IMR-90 (cell line): ENCODE data around the gene MAZ.

ENCODE experiments used
- BHLHE40 ChIP-seq: fragments of 150-350 bp; IDR thresholded peaks from 2 replicates; pipeline ENCODE4 v1.6.1; 2016; ENCODE audit warnings: mild to moderate bottlenecking, low read depth, low read length
- MAFK ChIP-seq: IDR thresholded peaks from 2 replicates; pipeline ENCODE4 v1.6.1; 2012; ENCODE audit warnings: low read depth, low read length, improper control_type of control experiment
- MAZ ChIP-seq: IDR thresholded peaks from 2 replicates; pipeline ENCODE4 v1.6.1; 2012; ENCODE audit warnings: low read depth, mild to moderate bottlenecking, low read length, improper control_type of control experiment, moderate library complexity, borderline replicate concordance
- POLR2A ChIP-seq: IDR thresholded peaks from 2 replicates; pipeline ENCODE4 v1.6.1; 2012; ENCODE audit warnings: mild to moderate bottlenecking, low read depth, low read length
- RCOR1 ChIP-seq: IDR thresholded peaks from 2 replicates; pipeline ENCODE4 v1.6.1; 2012; ENCODE audit warnings: mild to moderate bottlenecking, low read length, improper control_type of control experiment; ENCODE audit not compliant: insufficient replicate concordance
- TF ChIP-seq, protein P1 (sequence below): conservative IDR thresholded peaks from 2 replicates; pipeline ENCODE4 v1.5.1; 2012; ENCODE audit warnings: mild to moderate bottlenecking, low read depth, low read length, improper control_type of control experiment

GRCh38 chr16:29841631-29842030 is 35.3 kb downstream of the MAZ start:
- TF ChIP-seq, protein P1, sequence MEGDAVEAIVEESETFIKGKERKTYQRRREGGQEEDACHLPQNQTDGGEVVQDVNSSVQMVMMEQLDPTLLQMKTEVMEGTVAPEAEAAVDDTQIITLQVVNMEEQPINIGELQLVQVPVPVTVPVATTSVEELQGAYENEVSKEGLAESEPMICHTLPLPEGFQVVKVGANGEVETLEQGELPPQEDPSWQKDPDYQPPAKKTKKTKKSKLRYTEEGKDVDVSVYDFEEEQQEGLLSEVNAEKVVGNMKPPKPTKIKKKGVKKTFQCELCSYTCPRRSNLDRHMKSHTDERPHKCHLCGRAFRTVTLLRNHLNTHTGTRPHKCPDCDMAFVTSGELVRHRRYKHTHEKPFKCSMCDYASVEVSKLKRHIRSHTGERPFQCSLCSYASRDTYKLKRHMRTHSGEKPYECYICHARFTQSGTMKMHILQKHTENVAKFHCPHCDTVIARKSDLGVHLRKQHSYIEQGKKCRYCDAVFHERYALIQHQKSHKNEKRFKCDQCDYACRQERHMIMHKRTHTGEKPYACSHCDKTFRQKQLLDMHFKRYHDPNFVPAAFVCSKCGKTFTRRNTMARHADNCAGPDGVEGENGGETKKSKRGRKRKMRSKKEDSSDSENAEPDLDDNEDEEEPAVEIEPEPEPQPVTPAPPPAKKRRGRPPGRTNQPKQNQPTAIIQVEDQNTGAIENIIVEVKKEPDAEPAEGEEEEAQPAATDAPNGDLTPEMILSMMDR: no peak
- TF ChIP-seq MAFK (no peak), RCOR1 (no peak), BHLHE40 (no peak), POLR2A (no peak), MAZ (no peak)
